Bronchial epithelial cell (primary cell): ENCODE data around the gene PATE1. TPM values are rescaled to one million over a fixed set of nuclear protein-coding genes. Genes with fewer than 3 reads are reported as not detected.

ENCODE experiments used
- DNase-seq: peaks from one replicate; pipeline ENCODE4 v3.0.0-alpha.2; 2010; ENCODE audit warnings: low read depth
- FAIRE-seq: peaks from 2 replicates; lab custom pipeline; 2011; peaks lifted over from hg19 to GRCh38; lab: Jason Lieb, UNC
- H3K27me3 ChIP-seq: 2 replicates; pipeline ENCODE4 v1.5.1; 2011; ENCODE audit warnings: low read length; ENCODE audit not compliant: control insufficient read depth, insufficient read depth
- H3K36me3 ChIP-seq: 2 replicates; pipeline ENCODE4 v1.5.1; 2011; ENCODE audit warnings: low read length; ENCODE audit not compliant: control insufficient read depth, insufficient read depth
- H3K4me3 ChIP-seq: 2 replicates; pipeline ENCODE4 v1.5.1; 2011; ENCODE audit warnings: mild to moderate bottlenecking, low read depth, low read length, control low read depth
- total RNA-seq: library from RNA; depleted of rRNA; stranded (reverse); fragments of >200 nt; gene quantifications from 2 replicates; pipeline ENCODE4 v1.2.1, GENCODE V29; 2014
- TF ChIP-seq, protein P1 (sequence below): IDR thresholded peaks from 2 replicates; pipeline ENCODE4 v1.5.1; 2011; ENCODE audit warnings: mild to moderate bottlenecking, moderate library complexity, low read length, control low read depth, inconsistent platforms; ENCODE audit not compliant: insufficient read depth, severe bottlenecking

PATE1 gene
- total RNA-seq, 1 donor from 2014 or later = not detected

DNA sequence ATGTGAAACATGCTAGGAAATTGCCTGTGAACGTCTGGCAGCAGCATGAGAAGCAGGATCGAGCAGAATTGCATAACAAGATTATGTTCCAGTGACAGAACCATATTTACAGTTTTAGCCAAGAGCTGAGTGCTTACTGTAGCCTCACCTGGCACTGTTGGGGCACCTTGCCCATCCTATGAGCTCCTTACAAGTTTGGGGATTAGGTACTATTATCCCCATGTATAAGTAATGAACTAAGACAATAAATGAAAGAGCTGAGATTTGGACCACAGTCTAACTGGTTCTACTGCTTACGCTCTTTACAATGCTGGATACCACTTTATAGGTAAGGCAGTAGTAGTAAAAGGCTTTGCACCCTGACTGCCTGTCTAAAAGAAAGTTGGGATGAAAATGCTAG lies 17.1 kb upstream of the PATE1 start:
- TF ChIP-seq, protein P1, sequence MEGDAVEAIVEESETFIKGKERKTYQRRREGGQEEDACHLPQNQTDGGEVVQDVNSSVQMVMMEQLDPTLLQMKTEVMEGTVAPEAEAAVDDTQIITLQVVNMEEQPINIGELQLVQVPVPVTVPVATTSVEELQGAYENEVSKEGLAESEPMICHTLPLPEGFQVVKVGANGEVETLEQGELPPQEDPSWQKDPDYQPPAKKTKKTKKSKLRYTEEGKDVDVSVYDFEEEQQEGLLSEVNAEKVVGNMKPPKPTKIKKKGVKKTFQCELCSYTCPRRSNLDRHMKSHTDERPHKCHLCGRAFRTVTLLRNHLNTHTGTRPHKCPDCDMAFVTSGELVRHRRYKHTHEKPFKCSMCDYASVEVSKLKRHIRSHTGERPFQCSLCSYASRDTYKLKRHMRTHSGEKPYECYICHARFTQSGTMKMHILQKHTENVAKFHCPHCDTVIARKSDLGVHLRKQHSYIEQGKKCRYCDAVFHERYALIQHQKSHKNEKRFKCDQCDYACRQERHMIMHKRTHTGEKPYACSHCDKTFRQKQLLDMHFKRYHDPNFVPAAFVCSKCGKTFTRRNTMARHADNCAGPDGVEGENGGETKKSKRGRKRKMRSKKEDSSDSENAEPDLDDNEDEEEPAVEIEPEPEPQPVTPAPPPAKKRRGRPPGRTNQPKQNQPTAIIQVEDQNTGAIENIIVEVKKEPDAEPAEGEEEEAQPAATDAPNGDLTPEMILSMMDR = no peak
- Histone ChIP-seq H3K4me3 (no peak overlapping the region), H3K27me3 (no peaks in the 10 kb centered on the region), H3K36me3 (no peaks in the 10 kb centered on the region)
- DNase-seq (no peak), FAIRE-seq (no peak)

DNA sequence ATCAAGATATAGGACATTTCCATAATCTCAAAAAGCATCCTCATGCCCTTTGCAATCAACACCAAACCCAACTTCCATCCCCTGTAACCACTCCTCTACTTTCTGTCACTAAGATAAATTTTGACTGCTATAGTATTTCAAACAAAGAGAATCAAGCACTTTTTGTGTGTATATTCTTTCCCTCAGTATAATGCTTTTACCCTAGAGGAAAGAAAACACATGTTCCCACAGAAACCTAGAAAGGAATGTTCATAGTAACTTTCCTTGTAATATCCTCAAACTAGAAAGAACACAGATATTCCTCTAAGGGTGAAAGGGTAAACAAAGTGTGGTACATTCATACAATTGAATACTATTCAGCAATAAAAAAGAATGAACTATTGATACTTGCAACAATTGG lies 5.5 kb upstream of the PATE1 start:
- DNase-seq (no peak), FAIRE-seq (no peak)
- H3K4me3 ChIP-seq = no peak overlapping the region
- H3K36me3 ChIP-seq = no peaks in the 10 kb centered on the region
- TF ChIP-seq, protein P1 = no peak
- no peaks in the 10 kb centered on the region for H3K27me3 ChIP-seq

DNA sequence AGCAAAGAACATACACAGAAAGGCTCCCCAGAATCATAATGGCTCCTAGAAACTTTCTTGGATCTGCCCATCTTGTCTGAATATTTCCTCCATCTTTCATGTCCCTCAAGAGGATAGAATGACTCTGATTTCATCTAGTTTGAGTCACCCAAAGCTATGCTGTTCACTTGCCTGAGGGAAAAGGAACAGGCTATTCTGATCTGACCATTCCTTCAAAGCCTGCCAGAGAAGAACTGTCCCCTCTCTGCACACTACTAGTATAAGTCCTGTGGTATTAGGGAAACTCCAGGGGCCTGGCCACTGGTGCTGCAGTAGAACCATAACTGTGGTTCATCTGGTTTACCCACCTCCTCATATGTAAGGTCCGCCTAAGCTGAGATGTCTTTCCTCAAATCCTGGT lies 2.4 kb upstream of the PATE1 start:
- no peaks in the 10 kb centered on the region for H3K36me3 ChIP-seq
- FAIRE-seq (no peak), DNase-seq (peak; percentile 10)
- TF ChIP-seq, protein P1 = no peak
- no peak overlapping the region for H3K4me3 ChIP-seq
- no peaks in the 10 kb centered on the region for H3K27me3 ChIP-seq

DNA sequence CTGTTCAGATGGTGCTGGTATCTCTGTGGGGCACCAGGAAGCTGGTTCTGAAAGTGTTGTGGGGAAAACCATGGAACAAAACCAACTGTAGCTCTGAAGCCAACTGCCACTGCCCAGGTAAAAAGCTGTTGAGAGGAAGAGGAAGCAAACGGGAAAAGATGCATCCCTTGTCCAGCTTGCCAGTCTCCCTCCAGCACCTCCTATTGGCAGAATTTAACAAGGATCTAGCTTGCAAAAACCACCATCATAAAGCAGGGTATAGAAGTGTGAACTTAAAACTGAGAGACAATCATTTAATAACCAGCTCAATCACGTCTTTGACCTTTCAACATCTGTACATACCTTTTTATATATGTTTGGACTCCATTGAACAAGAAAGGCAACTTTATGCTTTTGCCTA lies 4.5 kb downstream of the PATE1 start:
- no peaks in the 10 kb centered on the region for H3K27me3 ChIP-seq
- FAIRE-seq (no peak), DNase-seq (no peak)
- H3K4me3 ChIP-seq = no peak overlapping the region
- no peaks in the 10 kb centered on the region for H3K36me3 ChIP-seq
- TF ChIP-seq, protein P1 = no peak

DNA sequence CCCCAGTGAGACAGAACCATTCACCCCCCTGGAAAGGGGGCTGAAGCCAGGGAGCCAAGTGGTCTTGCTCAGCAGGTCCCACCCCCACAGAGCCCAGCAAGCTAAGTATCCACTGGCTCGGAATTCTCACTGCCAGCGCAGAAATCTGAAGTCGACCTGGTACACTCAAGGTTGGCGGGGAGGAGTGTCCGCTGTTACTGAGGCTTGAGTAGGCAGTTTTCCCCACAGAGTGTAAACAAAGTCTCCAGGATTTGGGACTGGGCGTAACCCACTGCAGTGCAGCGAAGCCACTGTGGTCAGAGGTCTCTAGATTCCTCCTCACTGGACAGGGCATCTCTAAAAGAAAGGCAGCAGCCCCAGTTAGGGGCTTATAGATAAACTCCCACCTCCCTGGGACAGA lies 10.0 kb downstream of the PATE1 start:
- no peak overlapping the region for H3K4me3 ChIP-seq
- H3K36me3 ChIP-seq = no peaks in the 10 kb centered on the region
- TF ChIP-seq, protein P1 = no peak
- FAIRE-seq = no peak
- no peak for DNase-seq
- no peaks in the 10 kb centered on the region for H3K27me3 ChIP-seq

DNA sequence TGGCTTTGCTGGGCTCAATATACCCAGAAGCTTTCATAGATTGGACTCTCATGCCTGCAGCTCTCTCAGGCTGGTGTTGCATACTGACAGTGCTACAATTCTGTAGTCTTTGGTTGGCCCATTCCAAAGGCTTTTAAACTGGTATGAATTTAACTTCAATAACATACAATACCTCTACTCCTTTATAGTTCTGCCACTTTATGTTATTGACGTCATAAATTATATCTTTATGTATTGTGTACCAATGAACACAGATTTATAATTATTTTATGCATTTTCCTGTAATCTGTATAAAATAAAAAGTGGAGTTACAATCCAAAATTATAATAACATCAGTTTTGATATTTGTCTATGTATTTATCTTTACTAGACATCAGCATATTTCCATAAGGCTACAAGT lies 16.4 kb downstream of the PATE1 start:
- Histone ChIP-seq H3K4me3 (no peak overlapping the region), H3K36me3 (no peaks in the 10 kb centered on the region), H3K27me3 (no peaks in the 10 kb centered on the region)
- no peak for DNase-seq
- TF ChIP-seq, protein P1 = no peak
- no peak for FAIRE-seq
